Activated CD4-positive, alpha-beta memory T cell treated with anti-CD3 and anti-CD28 coated beads for 36 hours (primary cell): ENCODE data around the gene ACOX1. TPM values are rescaled to one million over a fixed set of nuclear protein-coding genes. Genes with fewer than 3 reads are reported as not detected.

ENCODE experiments used
- CTCF ChIA-PET: fragments of 350-600 bp; sonication (Branson Sonifier 250); formaldehyde crosslinking; loops from one replicate; lab custom pipeline; 2021; ENCODE audit warnings: antibody characterized with exemption, inconsistent platforms; lab: Charles Lee
- POLR2A ChIA-PET: fragments of 350-600 bp; sonication (Branson Sonifier 250); formaldehyde crosslinking; loops from one replicate; lab custom pipeline; 2021; ENCODE audit warnings: antibody characterized with exemption; lab: Charles Lee
- DNase-seq: peaks from one replicate; pipeline ENCODE4 v3.0.0-alpha.2; 2020
- H3K27ac Mint-ChIP-seq: one replicate; pipeline ENCODE4 v1.8.0; 2021; ENCODE audit warnings: mixed read lengths
- H3K27me3 Mint-ChIP-seq: one replicate; pipeline ENCODE4 v1.8.0; 2021; ENCODE audit warnings: mixed read lengths
- H3K36me3 Mint-ChIP-seq: one replicate; pipeline ENCODE4 v1.8.0; 2021; ENCODE audit warnings: mixed read lengths
- H3K4me1 Mint-ChIP-seq: one replicate; pipeline ENCODE4 v1.8.0; 2021; ENCODE audit warnings: low read depth, mixed read lengths
- H3K4me3 Mint-ChIP-seq: one replicate; pipeline ENCODE4 v1.8.0; 2021; ENCODE audit warnings: mild to moderate bottlenecking, mixed read lengths
- H3K9me3 Mint-ChIP-seq: one replicate; pipeline ENCODE4 v1.8.0; 2021; ENCODE audit warnings: mixed read lengths
- intact Hi-C: fragments of 100-400 bp; cut with micrococcal nuclease; formaldehyde crosslinking; loops from one replicate; pipeline ENCODE4 v1.15.1; 2023
- total RNA-seq, 2 experiments: library from RNA; stranded (reverse); gene quantifications; one replicate each; pipeline ENCODE4 v1.2.3, GENCODE V29; 2021

Gene ACOX1
- total RNA-seq, 2 experiments from 2014 or later: 34.0 to 35.1 TPM

DNA sequence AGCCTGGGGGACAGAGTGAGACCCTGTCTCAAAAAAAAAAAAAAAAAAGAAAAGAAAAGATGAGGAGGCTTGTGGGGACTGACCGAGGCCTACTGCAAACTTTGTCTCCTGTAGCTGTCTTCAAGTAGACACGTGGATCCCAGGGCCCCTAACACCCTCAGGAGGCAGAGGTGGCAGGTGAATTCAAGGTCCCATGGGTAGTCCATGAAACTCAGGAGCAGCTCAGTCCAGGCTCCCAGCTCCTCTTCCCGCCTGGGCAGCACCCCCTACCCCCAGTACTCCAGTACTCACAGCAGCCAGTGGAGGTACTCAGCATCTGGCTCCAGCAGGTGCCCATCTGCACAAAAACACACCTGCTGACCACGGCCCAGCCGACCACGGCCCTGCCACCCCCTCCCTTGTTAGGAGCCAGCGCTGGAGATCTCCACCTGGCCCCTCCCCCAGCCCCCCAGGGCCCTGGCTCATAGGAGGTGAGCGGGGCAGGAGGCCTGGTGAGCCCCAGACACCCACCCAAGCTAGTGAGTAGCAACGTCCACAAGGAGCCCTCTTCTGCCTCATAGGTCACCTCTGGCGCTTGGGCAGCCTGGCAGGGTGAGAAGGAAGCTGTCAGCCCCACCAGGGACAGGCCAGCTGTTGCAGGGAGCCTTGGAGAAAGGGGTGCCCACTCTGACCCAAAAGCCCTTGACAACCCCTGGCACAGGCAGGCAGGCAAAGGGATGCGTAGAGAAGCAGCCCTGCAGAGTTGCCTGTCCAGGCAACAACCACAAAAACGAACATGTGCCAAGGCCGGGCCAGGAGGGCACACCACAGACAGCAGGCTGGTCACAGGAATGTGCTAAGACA, 78.1 kb downstream of the ACOX1 start:
- POLR2A ChIA-PET: no interaction called here

DNA sequence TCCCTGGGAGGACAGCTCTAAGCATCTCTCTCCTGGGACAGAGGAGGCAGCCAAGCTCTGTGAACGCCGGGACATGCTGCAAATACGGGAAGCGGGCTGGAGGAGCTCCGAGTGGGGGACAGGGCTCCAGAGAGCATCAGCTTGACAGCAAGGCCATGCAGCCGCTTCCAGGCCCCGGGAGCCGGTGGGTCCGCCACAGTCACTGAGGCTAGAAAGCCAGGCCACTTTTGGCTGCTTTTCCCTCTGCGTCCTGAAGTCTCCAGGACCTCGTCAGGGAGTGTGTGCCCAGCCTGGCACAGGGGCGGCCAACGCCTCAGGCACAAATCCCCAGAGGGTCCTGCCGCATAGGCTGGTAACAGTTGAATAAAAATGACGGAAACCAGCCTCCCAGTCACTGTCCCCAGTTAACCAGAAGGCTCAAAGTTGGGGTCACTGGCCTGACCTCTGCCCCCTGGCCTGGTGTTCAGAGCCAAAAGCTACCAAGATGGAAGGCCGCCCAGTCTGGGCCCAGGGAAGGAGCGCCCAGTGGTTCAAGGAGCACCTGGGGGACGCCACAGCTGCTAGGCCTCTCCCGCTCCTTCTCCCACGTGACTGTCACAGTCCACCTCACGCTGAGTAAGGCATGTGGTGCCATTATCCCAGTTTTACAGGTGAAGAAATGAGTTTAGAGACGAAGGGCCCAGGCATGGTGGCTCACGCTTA, 79.0 kb downstream of the ACOX1 start:
- no peaks in the 10 kb centered on the region for H3K9me3 Mint-ChIP-seq
- ChIA-PET CTCF (interaction anchor here (1.0 to 1.6 kb wide), 3 partner anchors 24 to 44 kb away, joined by 3 to 5 read pairs (median 3); no protein-coding TSS in a partner anchor), POLR2A (interaction anchor here (0.7 kb wide), 1 partner anchor 279 kb away, joined by 4 read pairs; no protein-coding TSS in a partner anchor)
- H3K4me3 Mint-ChIP-seq: no peak overlapping the region
- no peaks in the 10 kb centered on the region for H3K27me3 Mint-ChIP-seq
- no peak overlapping the region for H3K27ac Mint-ChIP-seq
- intact Hi-C loops: loop anchor here (5.0 to 10.0 kb wide), 3 partner anchors 118 to 375 kb away; partner anchors contain the start of genes GALR2, SRP68 and UNK
- H3K4me1 Mint-ChIP-seq: peaks cover 25% of the 10 kb centered on the region
- no peak for DNase-seq
- H3K36me3 Mint-ChIP-seq: peaks cover 14% of the 10 kb centered on the region

More for the DNA sequence above, 78.1 kb downstream of the ACOX1 start:
- no peak overlapping the region for H3K4me3 Mint-ChIP-seq
- H3K9me3 Mint-ChIP-seq: no peaks in the 10 kb centered on the region
- no peak overlapping the region for H3K27ac Mint-ChIP-seq
- CTCF ChIA-PET: interaction anchor here (1.0 to 1.6 kb wide), 3 partner anchors 25 to 45 kb away, joined by 3 to 5 read pairs (median 3); no protein-coding TSS in a partner anchor
- H3K36me3 Mint-ChIP-seq: peaks cover 14% of the 10 kb centered on the region
- no peaks in the 10 kb centered on the region for H3K27me3 Mint-ChIP-seq
- peaks cover 20% of the 10 kb centered on the region for H3K4me1 Mint-ChIP-seq
- intact Hi-C loops: loop anchor here (10.0 kb wide), 1 partner anchor 374 kb away; no protein-coding TSS in a partner anchor
- DNase-seq: no peak

DNA sequence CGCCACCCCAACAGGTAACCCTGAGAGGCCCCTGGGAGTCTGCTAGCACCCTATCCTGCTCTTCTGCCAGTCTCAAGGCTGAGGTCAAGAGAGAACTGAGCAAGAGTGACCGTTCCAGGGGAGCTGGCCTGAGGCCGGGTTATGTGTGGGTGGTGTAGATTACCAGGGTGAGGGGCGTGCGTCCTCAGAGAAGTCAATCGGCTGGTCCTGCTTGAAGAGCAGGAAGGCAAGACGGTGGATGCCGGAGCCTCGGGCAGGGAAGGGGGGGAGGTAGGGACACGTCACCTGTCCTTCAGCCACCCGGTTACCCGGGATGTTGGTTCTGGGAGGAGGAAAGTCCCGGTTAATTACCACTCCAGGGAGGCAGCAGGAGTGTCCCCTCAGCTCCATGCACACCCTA, 79.6 kb downstream of the ACOX1 start:
- CTCF ChIA-PET: interaction anchor here (1.0 to 1.6 kb wide), 2 partner anchors 38 to 43 kb away, joined by 3 to 5 read pairs; no protein-coding TSS in a partner anchor
- H3K9me3 Mint-ChIP-seq: no peaks in the 10 kb centered on the region
- intact Hi-C loops: loop anchor here (5.0 kb wide), 2 partner anchors 117 to 173 kb away; partner anchors contain the start of genes GALR2, SRP68 and UNK
- POLR2A ChIA-PET: interaction anchor here (0.7 kb wide), 1 partner anchor 279 kb away, joined by 4 read pairs; no protein-coding TSS in a partner anchor
- H3K27me3 Mint-ChIP-seq: no peaks in the 10 kb centered on the region
- H3K4me3 Mint-ChIP-seq: no peak overlapping the region
- DNase-seq: no peak
- H3K27ac Mint-ChIP-seq: no peak overlapping the region
- peaks cover 27% of the 10 kb centered on the region for H3K4me1 Mint-ChIP-seq
- peaks cover 14% of the 10 kb centered on the region for H3K36me3 Mint-ChIP-seq

DNA sequence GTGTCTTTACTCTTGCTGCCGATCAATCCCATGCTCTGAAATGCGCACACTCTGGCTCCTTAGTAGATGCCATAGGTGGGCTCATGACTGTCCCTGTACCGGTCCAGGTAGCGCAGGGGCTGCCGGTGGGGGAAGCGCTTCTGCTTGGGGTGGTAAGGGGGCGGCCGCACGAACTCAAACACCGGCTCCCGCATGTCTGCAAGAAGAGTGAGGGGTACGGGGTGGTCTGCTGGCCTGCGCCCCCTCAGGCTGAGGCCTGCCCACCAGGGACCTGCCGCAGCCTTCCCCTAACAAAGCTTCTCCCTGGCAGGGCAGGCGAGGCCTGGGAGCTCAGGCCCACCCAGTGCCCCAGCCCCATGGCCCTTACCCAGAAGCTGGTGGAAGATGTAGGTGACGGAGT, 80.2 kb downstream of the ACOX1 start:
- intact Hi-C loops: loop anchor here (5.0 kb wide), 2 partner anchors 116 to 174 kb away; partner anchors contain the start of genes GALR2, SRP68 and UNK
- DNase-seq: no peak
- ChIA-PET CTCF (interaction anchor here (1.4 to 1.7 kb wide), 2 partner anchors 21 to 107 kb away, joined by 7 read pairs; partner anchors contain the start of gene TRIM47), POLR2A (no interaction called here)
- no peak overlapping the region for H3K27ac Mint-ChIP-seq
- H3K4me3 Mint-ChIP-seq: no peak overlapping the region
- H3K4me1 Mint-ChIP-seq: peaks cover 29% of the 10 kb centered on the region
- no peaks in the 10 kb centered on the region for H3K9me3 Mint-ChIP-seq
- H3K36me3 Mint-ChIP-seq: peaks cover 12% of the 10 kb centered on the region
- H3K27me3 Mint-ChIP-seq: no peaks in the 10 kb centered on the region

DNA sequence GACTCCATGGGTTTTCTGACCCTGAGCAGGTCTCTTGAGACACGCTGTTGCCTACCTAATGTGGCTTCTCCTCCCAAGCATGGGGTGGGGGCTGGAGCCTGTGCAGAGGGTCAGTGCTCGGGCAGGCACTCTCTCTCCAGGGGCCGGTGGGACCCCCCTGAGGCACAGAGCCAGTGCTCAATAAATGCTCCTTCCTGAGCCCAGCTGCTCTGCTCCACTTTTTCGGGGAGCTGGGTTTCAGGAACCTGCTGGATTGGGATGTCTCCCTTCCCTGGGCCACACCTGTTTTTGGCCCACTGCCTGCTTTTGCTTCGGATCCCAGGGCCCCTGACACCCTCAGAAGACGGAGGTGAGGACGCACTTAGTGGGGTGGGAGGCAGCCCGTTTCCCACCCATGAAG, 80.9 kb downstream of the ACOX1 start:
- no peaks in the 10 kb centered on the region for H3K27me3 Mint-ChIP-seq

DNA sequence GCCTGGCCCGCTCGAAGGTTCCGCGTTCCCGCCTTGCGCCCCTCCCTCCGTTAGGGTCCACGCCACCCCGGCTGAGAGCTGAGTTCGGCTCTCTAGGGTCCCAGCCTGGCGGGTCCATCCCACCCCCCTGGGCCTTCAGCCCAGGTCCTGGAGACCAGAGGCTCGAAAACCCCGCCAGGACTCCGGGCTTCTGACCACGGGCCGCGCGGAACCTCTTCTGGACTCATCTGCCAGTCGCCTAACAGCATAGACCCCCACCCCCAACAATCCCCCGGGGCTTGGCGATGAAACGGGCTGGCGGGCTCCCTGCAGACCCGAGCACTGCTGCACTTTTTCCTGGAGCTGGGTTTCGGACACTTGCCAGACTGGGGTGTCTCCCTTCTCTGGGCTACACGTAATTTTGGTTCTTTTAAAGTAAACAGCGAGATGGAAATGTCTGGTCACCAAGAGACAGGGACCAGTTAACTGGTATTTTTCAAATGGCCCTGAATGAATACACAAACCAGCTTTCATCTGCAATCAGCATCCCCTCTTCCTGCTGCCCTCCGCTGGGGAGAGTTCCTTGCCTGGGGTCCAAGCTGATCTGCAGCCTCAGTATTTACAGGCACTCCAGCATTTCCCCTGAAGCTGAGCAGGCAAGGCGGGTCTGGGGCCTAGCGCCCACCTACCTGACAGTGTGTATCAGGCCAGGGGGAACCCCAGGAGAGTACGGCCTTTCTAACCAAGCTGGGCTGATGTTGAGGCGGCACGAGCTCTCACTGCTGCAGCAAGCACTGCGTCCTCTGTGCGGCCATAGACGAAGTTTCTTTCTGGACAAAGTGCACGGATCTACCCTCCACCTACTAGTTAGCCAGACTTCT, 81.6 kb downstream of the ACOX1 start:
- H3K27me3 Mint-ChIP-seq: no peaks in the 10 kb centered on the region
- ChIA-PET CTCF (interaction anchor here (0.5 to 2.8 kb wide), 16 partner anchors 20 to 513 kb away, joined by 3 to 14 read pairs (median 6); partner anchors contain the start of genes TRIM47 and WBP2), POLR2A (interaction anchor here (1.1 to 2.7 kb wide), 6 partner anchors 8 to 118 kb away, joined by 4 to 13 read pairs (median 8); partner anchors contain the start of genes MRPL38, TRIM47 and UNC13D)
- H3K4me1 Mint-ChIP-seq: peaks cover 24% of the 10 kb centered on the region
- peaks cover 12% of the 10 kb centered on the region for H3K36me3 Mint-ChIP-seq
- peak overlapping the region; percentile 57 for H3K27ac Mint-ChIP-seq
- intact Hi-C loops: loop anchor here (2.0 to 5.0 kb wide), 4 partner anchors 21 to 175 kb away; partner anchors contain the start of genes GALR2, SRP68, UNK and WBP2
- no peak for DNase-seq
- H3K4me3 Mint-ChIP-seq: peak overlapping the region; percentile 48
- no peaks in the 10 kb centered on the region for H3K9me3 Mint-ChIP-seq

More for the DNA sequence above, 80.9 kb downstream of the ACOX1 start:
- no peak for DNase-seq
- H3K36me3 Mint-ChIP-seq: peaks cover 12% of the 10 kb centered on the region
- H3K4me3 Mint-ChIP-seq: no peak overlapping the region
- no peaks in the 10 kb centered on the region for H3K9me3 Mint-ChIP-seq
- intact Hi-C loops: loop anchor here (5.0 kb wide), 2 partner anchors 116 to 174 kb away; partner anchors contain the start of genes GALR2, SRP68 and UNK
- ChIA-PET CTCF (interaction anchor here (0.5 to 2.5 kb wide), 5 partner anchors 20 to 108 kb away, joined by 3 to 11 read pairs (median 7); partner anchors contain the start of genes TRIM47 and WBP2), POLR2A (no interaction called here)
- H3K27ac Mint-ChIP-seq: no peak overlapping the region
- H3K4me1 Mint-ChIP-seq: peaks cover 26% of the 10 kb centered on the region

DNA sequence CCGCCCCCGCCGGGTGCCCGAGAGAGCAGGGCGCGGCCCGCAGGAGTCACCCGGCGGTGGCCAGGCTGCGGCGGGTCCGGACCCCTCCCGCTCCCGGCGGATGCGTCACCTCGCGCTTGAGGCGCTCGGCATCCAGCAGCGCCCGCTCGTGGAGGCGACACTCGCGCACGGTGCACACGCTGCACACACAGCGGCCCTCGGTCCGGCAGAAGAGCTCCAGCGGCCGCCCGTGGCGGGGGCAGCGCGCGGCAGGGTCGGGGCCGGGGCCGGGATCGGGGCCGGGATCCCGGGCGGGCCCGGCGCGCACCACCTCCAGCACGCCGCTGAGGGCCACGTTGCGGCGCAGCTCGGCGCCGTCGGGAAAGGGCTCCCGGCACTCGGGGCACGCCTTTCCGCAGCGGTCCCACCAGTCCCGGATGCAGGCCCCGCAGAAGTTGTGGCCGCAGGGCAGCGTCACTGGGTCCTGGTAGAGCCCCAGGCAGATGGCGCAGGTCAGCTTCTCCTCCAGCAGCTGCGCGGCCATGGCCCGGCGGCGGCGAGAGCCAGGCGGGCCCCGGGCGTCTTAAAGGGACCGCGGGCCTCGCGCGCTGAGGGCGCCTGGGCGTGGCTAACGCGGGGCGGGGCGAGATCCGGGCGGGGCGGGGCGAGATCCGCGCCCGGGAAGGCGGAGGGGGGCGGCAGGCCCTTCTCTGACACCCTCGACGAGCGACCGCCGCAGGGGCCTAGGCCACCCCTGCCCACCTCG, 82.4 kb downstream of the ACOX1 start, which contains the start of gene TRIM65:
TSS of gene TRIM65 (minus strand) at position 537 of the 745 bp plus-strand sequence. CDS start at position 523, 14 bp downstream.
- CTCF ChIA-PET: interaction anchor here (0.5 to 3.3 kb wide), 25 partner anchors 8 to 383 kb away, joined by 3 to 16 read pairs (median 4); partner anchors contain the start of genes CDK3, MRPL38, TRIM47 and TSEN54
- Mint-ChIP-seq H3K4me1 (peaks cover 24% of the 10 kb centered on the region), H3K27ac (peak within 1 kb of the TSS; percentile 72), H3K36me3 (peaks cover 10% of the 10 kb centered on the region), H3K27me3 (no peaks in the 10 kb centered on the region), H3K4me3 (peak within 1 kb of the TSS; percentile 84), H3K9me3 (no peaks in the 10 kb centered on the region)
- DNase-seq: peak; percentile 87
- intact Hi-C loops: loop anchor here (2.0 to 5.0 kb wide), 4 partner anchors 20 to 176 kb away; partner anchors contain the start of genes GALR2, SRP68, UNK and WBP2
- POLR2A ChIA-PET: interaction anchor here (0.8 to 2.7 kb wide), 12 partner anchors 9 to 383 kb away, joined by 3 to 13 read pairs (median 6); partner anchors contain the start of genes CDK3, MRPL38, TRIM47 and UNC13D

DNA sequence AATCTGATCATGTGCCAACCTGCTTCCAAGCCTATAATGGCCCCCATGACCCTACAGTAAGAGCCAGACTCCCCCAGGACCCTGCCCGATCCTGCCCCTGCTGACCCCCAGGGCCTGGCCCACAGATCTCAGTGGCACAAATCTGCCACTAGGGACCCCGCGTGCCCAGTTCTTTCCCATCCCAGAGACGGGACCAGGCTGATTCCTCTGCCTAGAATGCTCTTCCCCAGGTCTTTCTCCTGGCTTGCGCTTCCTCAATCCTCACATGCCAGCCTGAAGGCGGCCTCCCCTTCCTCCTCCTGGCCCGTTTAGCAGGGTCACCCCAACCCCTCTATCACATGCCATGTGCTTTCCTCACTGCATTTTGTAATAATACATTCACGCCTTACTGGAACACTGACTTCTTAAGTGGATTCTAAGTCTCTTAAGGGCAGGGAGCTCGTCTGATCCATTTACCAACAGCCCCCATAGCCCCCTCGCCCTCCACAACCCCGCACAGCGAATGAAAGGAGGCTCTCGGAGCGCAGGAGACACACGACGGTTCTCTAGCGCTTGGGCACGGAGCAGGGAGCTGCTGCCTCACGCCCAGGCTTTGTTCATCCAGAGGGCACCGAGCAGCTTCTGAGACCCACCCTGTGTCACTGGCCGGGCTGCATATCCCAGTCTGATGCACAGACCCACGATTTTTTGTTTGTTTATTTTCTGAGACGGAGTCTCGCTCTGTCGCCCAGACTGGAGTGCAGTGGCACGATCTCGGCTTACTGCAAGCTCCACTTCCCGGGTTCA, 83.4 kb downstream of the ACOX1 start:
- ChIA-PET POLR2A (interaction anchor here (0.7 to 2.7 kb wide), 11 partner anchors 10 to 385 kb away, joined by 3 to 13 read pairs (median 6); partner anchors contain the start of genes CDK3, MRPL38, TRIM47 and UNC13D), CTCF (interaction anchor here (0.8 to 3.3 kb wide), 22 partner anchors 7 to 384 kb away, joined by 3 to 16 read pairs (median 5); partner anchors contain the start of genes MRPL38, TRIM47, TSEN54 and WBP2)
- Mint-ChIP-seq H3K27me3 (no peaks in the 10 kb centered on the region), H3K27ac (peak overlapping the region; percentile 72), H3K4me1 (peaks cover 24% of the 10 kb centered on the region), H3K9me3 (no peaks in the 10 kb centered on the region), H3K36me3 (peaks cover 7% of the 10 kb centered on the region), H3K4me3 (peak overlapping the region; percentile 84)
- DNase-seq: no peak
- intact Hi-C loops: loop anchor here (2.0 to 5.0 kb wide), 5 partner anchors 19 to 177 kb away; partner anchors contain the start of genes GALR2, SRP68, UNK and WBP2
